H1 (cell line): ENCODE results near the gene SPAG16. TPM values are rescaled to one million over a fixed set of nuclear protein-coding genes. Genes with fewer than 3 reads are reported as not detected.

Experiments
- CTCF ChIA-PET: fragments of 300-600 bp; sonication (Branson Sonifier 250); formaldehyde crosslinking; loops from one replicate; lab custom pipeline; 2021; ENCODE audit not compliant: partially characterized antibody; lab: Charles Lee
- POLR2A ChIA-PET: fragments of 300-600 bp; sonication (Branson Sonifier 250); formaldehyde crosslinking; loops from one replicate; lab custom pipeline; 2021; ENCODE audit warnings: inconsistent platforms; ENCODE audit not compliant: partially characterized antibody; lab: Charles Lee
- DNase-seq, 2 experiments: peaks; one replicate each; pipeline versions ENCODE4 v3.0.0 to v3.0.0-alpha.2; 2010 to 2022; ENCODE audit warnings: low spot score in 2 of 2, low read depth in 1 of 2, mixed read lengths in 1 of 2
- FAIRE-seq: peaks from 2 replicates; lab custom pipeline; 2011; peaks lifted over from hg19 to GRCh38; lab: Jason Lieb, UNC
- H2AFZ ChIP-seq: 2 replicates; pipeline ENCODE4 v1.8.1; 2012; ENCODE audit warnings: low read length, inconsistent platforms
- H2AK5ac ChIP-seq: 2 replicates; pipeline ENCODE4 v1.6.1; 2013; ENCODE audit warnings: low read depth, low read length
- H2BK120ac ChIP-seq: replicated peaks from 2 replicates; pipeline ENCODE3; 2013; ENCODE audit warnings: low read depth, low read length, inconsistent platforms
- H2BK12ac ChIP-seq: 2 replicates; pipeline ENCODE4 v1.6.1; 2013; ENCODE audit warnings: low read depth, low read length
- H2BK15ac ChIP-seq: 2 replicates; pipeline ENCODE4 v1.6.1; 2013; ENCODE audit warnings: low read length
- H2BK20ac ChIP-seq: 2 replicates; pipeline ENCODE4 v1.6.1; 2013; ENCODE audit warnings: low read length
- H2BK5ac ChIP-seq: 2 replicates; pipeline ENCODE4 v1.6.1; 2013; ENCODE audit warnings: low read depth, low read length
- H3K14ac ChIP-seq: 2 replicates; pipeline ENCODE4 v1.6.1; 2013; ENCODE audit warnings: inconsistent platforms; ENCODE audit not compliant: insufficient read length
- H3K18ac ChIP-seq: 2 replicates; pipeline ENCODE4 v1.6.1; 2013; ENCODE audit warnings: low read length; ENCODE audit errors: extremely low read depth
- H3K23ac ChIP-seq: 2 replicates; pipeline ENCODE4 v1.6.1; 2013; ENCODE audit warnings: inconsistent platforms; ENCODE audit not compliant: insufficient read length
- H3K23me2 ChIP-seq: 2 replicates; pipeline ENCODE4 v1.6.1; 2013; ENCODE audit warnings: low read depth, low read length
- H3K27ac ChIP-seq: 2 replicates; pipeline ENCODE4 v1.6.1; 2011; ENCODE audit warnings: low read depth, low read length, inconsistent platforms
- H3K27me3 ChIP-seq, 4 experiments: replicated peaks in 1 of 4; 1 replicate in 1 of 4; 2 replicates in 3 of 4; pipeline versions ENCODE4 v1.6.1 to v1.8.1; 2011 to 2013; ENCODE audit warnings: low read length in 3 of 4, mild to moderate bottlenecking in 3 of 4, inconsistent platforms in 2 of 4, mixed read lengths in 2 of 4, moderate library complexity in 1 of 4; ENCODE audit not compliant: control insufficient read depth in 3 of 4, insufficient read depth in 3 of 4; ENCODE audit errors: extremely low read depth in 1 of 4
- H3K36me3 ChIP-seq, 4 experiments: 2 replicates each; pipeline versions ENCODE4 v1.6.1 to v1.8.1; 2011 to 2013; ENCODE audit warnings: mild to moderate bottlenecking in 4 of 4, low read length in 3 of 4, moderate library complexity in 2 of 4, control low read depth in 1 of 4, inconsistent platforms in 1 of 4; ENCODE audit not compliant: insufficient read depth in 4 of 4, control insufficient read depth in 2 of 4
- H3K4ac ChIP-seq: replicated peaks from 2 replicates; pipeline ENCODE3; 2013; ENCODE audit warnings: low read length, low read depth, mixed read lengths, inconsistent platforms; ENCODE audit not compliant: insufficient read length
- H3K4me1 ChIP-seq, 4 experiments: replicated peaks in 1 of 4; 1 replicate in 1 of 4; 2 replicates in 3 of 4; pipeline versions ENCODE4 v1.6.1 to v1.8.1; 2011 to 2013; ENCODE audit warnings: low read length in 3 of 4, inconsistent platforms in 2 of 4, mixed read lengths in 1 of 4; ENCODE audit not compliant: insufficient read depth in 4 of 4, control insufficient read depth in 3 of 4
- H3K4me2 ChIP-seq, 2 experiments: 2 replicates each; pipeline versions ENCODE4 v1.6.1 to v1.8.1; 2011 to 2013; ENCODE audit warnings: low read depth in 2 of 2, low read length in 2 of 2, control low read depth in 1 of 2, inconsistent platforms in 1 of 2, mild to moderate bottlenecking in 1 of 2; ENCODE audit not compliant: insufficient read depth in 1 of 2
- H3K4me3 ChIP-seq, 4 experiments: fragments of 200-600, 300-600 bp in 1 of 4; sonication (generic), shearing (Covaris generic), sonication (Bioruptor Twin) in 1 of 4; 2 replicates each; pipeline versions ENCODE4 v1.5.1 to v1.8.1; 2011 to 2016; ENCODE audit warnings: low read length in 4 of 4, low read depth in 3 of 4, control low read depth in 2 of 4, inconsistent platforms in 2 of 4, mild to moderate bottlenecking in 2 of 4, mixed read lengths in 1 of 4, moderate library complexity in 1 of 4; ENCODE audit not compliant: insufficient read depth in 2 of 4; ENCODE audit errors: extremely low read depth in 1 of 4
- H3K56ac ChIP-seq: replicated peaks from 2 replicates; pipeline ENCODE3; 2013; ENCODE audit warnings: low read depth, mild to moderate bottlenecking, mixed read lengths, low read length, inconsistent platforms; ENCODE audit not compliant: insufficient read length
- H3K79me1 ChIP-seq: 2 replicates; pipeline ENCODE4 v1.6.1; 2013; ENCODE audit warnings: low read depth, low read length, control low read depth
- H3K79me2 ChIP-seq, 2 experiments: 2 replicates each; pipeline versions ENCODE4 v1.6.1 to v1.8.1; 2012 to 2013; ENCODE audit warnings: low read length in 2 of 2, mild to moderate bottlenecking in 2 of 2, inconsistent platforms in 1 of 2; ENCODE audit not compliant: insufficient read depth in 2 of 2, control insufficient read depth in 1 of 2
- H3K9ac ChIP-seq, 4 experiments: replicated peaks in 1 of 4; 1 replicate in 1 of 4; 2 replicates in 3 of 4; pipeline versions ENCODE4 v1.6.1 to v1.8.1; 2011 to 2013; ENCODE audit warnings: low read depth in 3 of 4, low read length in 3 of 4, control low read depth in 2 of 4, mild to moderate bottlenecking in 2 of 4, moderate library complexity in 2 of 4, inconsistent platforms in 1 of 4; ENCODE audit errors: extremely low read depth in 1 of 4
- H3K9me3 ChIP-seq, 2 experiments: 2 replicates each; pipeline versions ENCODE4 v1.6.1 to v1.8.1; 2012 to 2013; ENCODE audit warnings: mild to moderate bottlenecking in 2 of 2, moderate library complexity in 2 of 2, control low read depth in 1 of 2, inconsistent platforms in 1 of 2, low read depth in 1 of 2, low read length in 1 of 2, mixed read lengths in 1 of 2; ENCODE audit not compliant: insufficient read depth in 2 of 2
- H4K20me1 ChIP-seq, 2 experiments: replicated peaks in 1 of 2; 2 replicates each; pipeline versions ENCODE3 to v1.8.1; 2011 to 2013; ENCODE audit warnings: inconsistent platforms in 2 of 2, low read length in 2 of 2, mild to moderate bottlenecking in 1 of 2; ENCODE audit not compliant: insufficient read depth in 2 of 2, control insufficient read depth in 1 of 2
- H4K5ac ChIP-seq: 2 replicates; pipeline ENCODE4 v1.6.1; 2013; ENCODE audit warnings: low read length, low read depth, mixed read lengths, inconsistent platforms; ENCODE audit not compliant: insufficient read length
- H4K8ac ChIP-seq: 2 replicates; pipeline ENCODE4 v1.8.0; 2013; ENCODE audit warnings: mild to moderate bottlenecking, moderate library complexity, low read length, inconsistent platforms; ENCODE audit not compliant: insufficient read depth; ENCODE audit errors: extremely low read depth
- H4K91ac ChIP-seq: replicated peaks from 2 replicates; pipeline ENCODE3; 2013; ENCODE audit warnings: low read length, mixed read lengths, inconsistent platforms; ENCODE audit not compliant: insufficient read length
- WGBS, 2 experiments: shearing (Covaris generic) in 1 of 2; methylation state at CpG; one replicate each; pipeline versions ENCODE4 v1.1.6 to v1.1.7; 2013 to 2015; ENCODE audit warnings: low lambda C conversion rate in 2 of 2, mixed read lengths in 2 of 2, inconsistent platforms in 1 of 2, low coverage in 1 of 2, missing lambda C conversion rate in 1 of 2; ENCODE audit not compliant: insufficient replicate concordance in 2 of 2, insufficient coverage in 1 of 2, insufficient read length in 1 of 2; ENCODE audit errors: extremely low coverage in 1 of 2, missing lambda C conversion rate in 1 of 2; 5-methylcytosine and 5-hydroxymethylcytosine counted together
- polyA plus RNA-seq, 7 experiments: library from polyadenylated mRNA; depleted of rRNA in 3 of 7; stranded (reverse) in 5 of 7; unstranded in 2 of 7; fragments of >200 nt in 5 of 7; fragments of 200-250 nt in 2 of 7; gene quantifications; 1 replicate in 5 of 7; 2 replicates in 1 of 7; 4 replicates in 1 of 7; pipeline versions ENCODE4 v1.2.1 to v1.2.3, GENCODE V29; 2011 to 2013; ENCODE audit warnings: missing spikeins in 2 of 7, mixed read lengths in 2 of 7
- total RNA-seq: library from RNA; stranded (reverse); fragmentation: NEBNext Ultra II Directional; extraction: Animal tissue kit (Norgen Biotek cat#: 25700); gene quantifications from 2 replicates; pipeline ENCODE4 v1.2.1, GENCODE V29; 2021

Gene SPAG16
- total and polyA plus RNA-seq, 2 of the 8 experiments (the other 6 are each of a cell fraction or from before 2014, with no cell fraction given), result 6.0 to 14.9 TPM

DNA sequence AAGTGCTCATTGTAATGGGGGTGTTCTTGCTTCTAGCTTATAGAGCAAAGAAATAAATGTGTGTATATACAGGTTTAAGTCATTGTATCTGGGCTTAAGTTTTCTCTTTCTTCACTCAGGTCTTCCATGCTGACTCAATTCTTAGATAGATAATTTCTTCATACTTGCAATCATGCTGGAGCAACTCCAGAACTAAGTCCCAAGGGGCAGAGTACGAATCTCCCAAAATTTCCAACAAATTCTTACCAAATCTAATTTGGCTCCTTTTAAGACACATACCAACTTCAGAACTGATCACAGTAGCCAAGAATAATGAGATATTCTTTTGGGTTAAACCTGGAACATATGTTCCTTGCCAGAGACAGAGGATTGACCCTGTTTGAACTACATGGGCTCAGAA, 4.3 kb upstream of the SPAG16 start:
- Histone ChIP-seq H3K4me2 (no peak overlapping the region), H2AFZ (no peak overlapping the region), H3K36me3 (no peaks in the 10 kb centered on the region), H2BK15ac (no peak overlapping the region), H2BK20ac (no peak overlapping the region), H3K18ac (no peak overlapping the region), H3K23ac (no peak overlapping the region), H3K79me1 (no peaks in the 10 kb centered on the region), H4K8ac (no peak overlapping the region), H3K9ac (no peak overlapping the region), H3K23me2 (no peaks in the 10 kb centered on the region), H3K4me3 (no peak overlapping the region), H4K5ac (no peak overlapping the region), H2BK5ac (no peak overlapping the region), H2BK12ac (no peak overlapping the region), H3K14ac (no peak overlapping the region), H3K27me3 (no peaks in the 10 kb centered on the region), H3K27ac (no peak overlapping the region), H4K20me1 (no peaks in the 10 kb centered on the region), H2BK120ac (no peak overlapping the region), H3K9me3 (peaks cover 0 to 4% of the 10 kb centered on the region in 2 experiments; a peak in 1 of 4 replicates), H3K79me2 (no peaks in the 10 kb centered on the region), H3K4me1 (peaks cover 0 to 2% (median 0%) of the 10 kb centered on the region in 4 experiments; a peak in 1 of 7 replicates), H3K4ac (no peak overlapping the region), H2AK5ac (no peak overlapping the region), H4K91ac (no peak overlapping the region), H3K56ac (no peak overlapping the region)
- WGBS, 2 experiments, result 85% methylated on average over 1 of the region's 1 CpG; no CpG with 5 or more reads in 1 of the 2 experiments
- ChIA-PET CTCF (interaction anchor here (0.8 kb wide), 1 partner anchor 26 kb away, joined by 3 read pairs; no protein-coding TSS in a partner anchor), POLR2A (no interaction called here)
- FAIRE-seq (no peak), DNase-seq (no peak)
